HG03025 (cell line): ENCODE data around the gene MRPS34.
"Not testable (repeated sequence)": the region's sequence is repeated elsewhere in the genome, so short reads cannot be mapped to it uniquely, and the experiment has no call there.

Experiments
- ATAC-seq: cut with Tn5 transposase; IDR thresholded peaks from one replicate; pipeline ENCODE4 v1.9.1; 2021; ENCODE audit warnings: mild to moderate bottlenecking, moderate library complexity; ENCODE audit not compliant: unreplicated experiment, low FRiP score

Gene MRPS34

DNA sequence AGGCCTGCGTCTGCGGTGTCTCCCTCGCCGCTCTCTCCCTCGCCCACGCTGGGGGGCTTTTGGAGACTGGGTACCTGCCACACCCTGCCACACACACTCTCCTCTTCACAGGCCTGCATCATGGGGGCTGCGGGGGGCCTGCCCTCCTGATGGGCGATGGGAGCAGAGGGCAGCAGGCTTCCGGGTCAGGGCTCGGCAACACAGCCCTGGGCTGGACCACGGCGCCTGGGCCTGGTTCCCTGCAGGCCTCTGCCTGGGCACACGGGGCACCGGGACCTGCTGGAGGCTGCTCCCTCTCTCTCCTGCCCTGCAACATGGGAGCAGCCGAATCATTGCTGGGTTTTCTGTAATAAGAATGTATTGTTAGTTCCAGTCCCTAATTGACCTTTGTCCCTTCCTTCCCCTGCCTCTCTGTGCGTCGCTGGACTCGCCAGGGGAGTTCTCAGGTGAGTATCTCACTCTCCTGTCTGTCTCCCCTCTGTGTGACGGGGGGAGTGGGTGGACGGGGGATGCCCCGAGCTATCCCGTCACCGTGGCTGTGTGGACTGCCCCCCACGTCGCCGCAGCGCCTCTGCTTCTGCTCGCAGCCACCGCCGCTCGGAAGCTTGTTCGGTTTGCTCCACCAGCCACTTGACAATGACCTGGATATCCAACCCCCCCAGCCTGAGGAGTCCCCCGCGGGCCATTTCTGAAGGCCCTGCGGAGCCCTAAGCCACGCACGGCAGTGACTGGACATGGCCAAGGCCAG is 15.0 kb downstream of the MRPS34 start:
- ATAC-seq = no peak

DNA sequence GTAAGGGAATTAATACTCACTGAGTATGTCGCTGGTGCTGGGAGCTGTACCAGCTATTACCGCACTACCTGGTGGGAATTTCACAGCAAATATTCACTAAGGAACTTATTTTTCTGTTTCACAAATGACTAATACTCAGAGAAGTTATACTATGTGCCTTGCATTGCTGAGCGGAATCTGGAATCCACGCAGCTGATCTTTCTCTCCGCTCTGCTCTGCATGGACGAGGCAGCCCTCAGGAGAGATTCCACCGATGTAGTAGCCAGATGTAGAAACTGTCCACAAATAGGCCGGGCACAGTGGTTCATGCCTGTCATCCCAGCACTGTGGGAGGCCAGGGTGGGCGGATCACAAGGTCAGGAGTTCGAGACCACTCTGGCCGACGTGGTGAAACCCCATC is 18.7 kb downstream of the MRPS34 start:
- ATAC-seq = no peak

DNA sequence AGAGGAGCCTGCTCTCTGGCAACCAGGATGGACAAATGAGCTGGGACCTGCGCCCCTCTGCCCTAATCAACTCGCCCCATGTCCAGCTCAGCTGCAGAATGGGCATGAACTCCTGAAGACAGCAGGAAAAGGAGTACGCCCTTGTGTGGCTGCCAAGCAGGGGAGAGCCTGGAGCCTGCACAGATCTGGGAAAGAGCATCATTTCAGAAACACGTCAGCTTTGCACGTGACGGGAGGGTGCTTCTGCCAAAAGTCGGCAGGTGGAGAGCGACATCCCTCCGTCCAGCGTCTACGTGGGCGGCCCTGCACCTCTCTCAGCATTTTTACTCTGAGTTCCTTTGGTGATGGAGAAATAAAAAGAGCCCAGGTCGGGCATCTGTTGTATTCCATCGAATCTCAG is 20.1 kb downstream of the MRPS34 start:
- no peak for ATAC-seq

DNA sequence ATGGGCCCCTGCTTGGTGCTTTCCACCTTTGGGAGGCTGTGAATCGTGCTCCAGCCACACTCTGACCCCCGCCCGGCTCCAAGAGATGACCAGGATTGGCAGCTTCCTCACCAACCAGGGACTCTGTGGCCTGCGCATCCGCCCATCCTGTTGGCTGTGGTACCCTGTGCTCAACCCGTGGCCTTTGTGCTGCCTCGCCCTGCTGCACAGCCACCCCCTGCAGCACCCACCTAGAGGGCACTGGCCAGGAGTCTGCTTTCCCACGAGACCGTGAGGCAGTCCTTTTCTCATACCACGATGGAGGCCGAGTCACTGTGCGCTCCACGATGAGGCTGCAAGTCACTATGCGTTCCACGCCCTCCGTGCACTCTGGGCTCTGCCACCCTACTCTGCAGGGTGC is 21.0 kb downstream of the MRPS34 start:
- ATAC-seq = no peak

DNA sequence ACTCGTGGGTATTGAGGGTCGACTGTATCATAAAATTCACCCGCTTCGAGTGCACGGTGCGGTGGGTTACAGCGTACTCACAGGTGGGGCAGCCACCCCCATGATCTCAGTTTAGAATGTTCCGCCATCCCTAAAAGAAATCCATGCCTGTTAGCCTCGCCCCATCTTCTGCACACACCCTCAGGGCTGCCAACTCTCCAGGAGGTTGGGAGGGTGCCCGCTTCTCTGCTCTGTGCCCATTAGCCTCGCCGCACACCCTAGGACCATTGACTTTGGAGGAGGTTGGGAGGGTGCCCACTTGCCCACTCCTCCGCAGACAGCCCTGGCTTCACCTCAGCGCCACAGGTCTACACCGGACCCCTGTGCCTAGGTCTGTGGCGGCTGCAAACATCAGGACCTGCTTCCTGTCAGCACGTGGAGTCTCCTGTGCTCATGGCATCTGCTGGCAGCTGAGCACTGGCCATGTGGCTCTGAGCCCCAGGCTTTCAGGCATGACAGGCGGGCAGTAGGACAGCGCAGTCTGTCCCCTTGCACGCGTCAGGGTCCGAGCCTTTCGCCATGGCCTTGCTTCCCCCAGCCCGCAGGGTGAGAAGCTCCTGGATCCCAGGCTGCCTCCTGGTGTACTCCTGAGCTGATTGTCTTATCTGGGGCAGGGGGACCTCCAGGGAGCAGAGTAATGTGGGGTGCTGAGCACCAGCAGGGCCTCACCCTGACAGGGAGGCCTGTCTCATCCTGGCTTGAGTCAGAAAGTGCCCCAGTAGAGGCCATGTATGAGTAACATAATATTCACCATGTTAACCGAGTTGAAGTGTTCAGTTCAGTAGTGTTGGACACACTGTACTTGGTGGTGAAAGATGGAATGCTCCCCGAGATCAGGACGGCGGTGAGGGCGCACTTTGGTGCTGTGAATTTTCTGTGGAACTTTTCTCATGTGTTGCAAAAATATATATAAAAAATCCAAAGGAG is 23.5 kb downstream of the MRPS34 start:
- no peak for ATAC-seq

DNA sequence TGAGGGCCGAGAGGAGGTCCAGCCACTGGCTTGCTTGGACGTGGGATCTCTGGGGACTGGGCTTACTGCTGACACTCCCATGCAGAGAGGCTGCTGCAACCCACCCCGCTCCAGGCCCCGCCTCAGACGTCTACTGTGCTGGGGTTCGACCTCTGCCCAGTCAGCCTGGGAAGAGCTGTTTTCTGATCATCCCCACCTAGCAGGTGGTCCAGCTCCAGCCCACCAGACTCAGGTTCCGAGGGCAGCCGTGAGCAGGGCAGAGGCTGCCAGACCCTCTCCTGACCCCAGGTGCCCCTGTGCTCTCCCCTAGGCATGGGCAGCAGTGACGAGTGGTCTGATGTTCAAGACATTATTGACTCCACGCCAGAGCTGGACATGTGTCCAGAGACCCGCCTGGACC is 25.0 kb downstream of the MRPS34 start:
- ATAC-seq = no peak

DNA sequence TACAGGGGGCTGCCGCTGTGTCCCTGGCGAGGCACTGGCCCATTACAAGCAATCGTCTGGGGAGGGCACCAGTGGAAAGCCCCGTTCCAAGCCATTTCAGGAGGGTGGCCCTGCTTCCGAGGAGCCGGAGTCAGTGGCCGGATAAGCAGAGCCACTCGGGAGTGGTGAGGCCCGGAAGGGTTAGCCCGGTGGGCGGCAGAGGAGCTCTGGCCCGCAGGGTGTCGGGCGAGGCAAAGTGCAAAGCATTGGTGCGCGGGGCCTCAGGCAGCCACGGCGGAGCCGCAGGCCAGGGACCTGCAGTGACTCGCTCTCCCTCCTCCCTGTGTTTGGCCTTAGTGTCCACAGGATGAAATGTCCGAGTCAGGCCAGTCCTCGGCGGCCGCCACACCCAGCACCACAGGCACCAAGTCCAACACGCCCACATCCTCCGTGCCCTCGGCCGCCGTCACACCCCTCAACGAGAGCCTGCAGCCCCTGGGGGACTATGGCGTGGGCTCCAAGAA is 26.2 kb downstream of the MRPS34 start:
- ATAC-seq = no peak

DNA sequence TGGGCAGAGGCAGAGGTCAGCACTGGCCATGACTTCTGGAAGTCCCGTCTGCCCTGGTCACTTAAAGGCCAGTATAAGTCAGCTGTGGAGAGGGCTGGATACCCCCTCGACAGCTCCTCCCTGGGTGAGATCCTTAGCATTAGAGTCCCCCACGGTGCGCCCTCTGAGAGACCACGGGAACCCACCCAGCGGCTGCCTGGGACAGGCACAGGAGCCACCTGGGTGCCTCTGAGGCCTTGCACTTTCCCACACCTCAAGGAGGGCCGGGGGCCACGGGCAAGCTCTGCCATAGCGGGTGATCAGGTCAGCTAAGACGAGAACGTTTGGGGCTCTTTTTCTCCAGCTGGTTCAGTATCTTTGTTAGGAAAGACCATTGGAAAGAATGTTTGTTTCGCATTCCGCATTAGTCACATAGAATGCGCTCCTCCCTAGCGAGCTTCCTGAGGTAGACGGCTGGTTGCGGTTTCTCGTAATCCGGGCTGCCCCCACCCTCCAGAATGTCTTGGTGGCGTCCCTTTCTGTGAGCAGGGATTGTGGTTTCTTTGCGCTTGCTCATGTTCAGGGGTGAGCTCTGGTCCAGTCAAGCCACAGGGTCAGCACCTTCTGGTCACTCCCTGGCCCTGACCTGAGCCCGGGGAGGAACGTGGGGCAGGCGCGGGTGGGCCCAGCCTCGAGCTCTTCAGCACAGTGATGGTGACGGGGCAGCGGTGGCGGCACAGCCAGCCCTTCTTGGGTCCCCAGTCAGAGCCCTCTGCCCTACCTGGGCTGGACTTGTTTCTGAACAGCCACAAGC is 26.8 kb downstream of the MRPS34 start:
- ATAC-seq = no peak

DNA sequence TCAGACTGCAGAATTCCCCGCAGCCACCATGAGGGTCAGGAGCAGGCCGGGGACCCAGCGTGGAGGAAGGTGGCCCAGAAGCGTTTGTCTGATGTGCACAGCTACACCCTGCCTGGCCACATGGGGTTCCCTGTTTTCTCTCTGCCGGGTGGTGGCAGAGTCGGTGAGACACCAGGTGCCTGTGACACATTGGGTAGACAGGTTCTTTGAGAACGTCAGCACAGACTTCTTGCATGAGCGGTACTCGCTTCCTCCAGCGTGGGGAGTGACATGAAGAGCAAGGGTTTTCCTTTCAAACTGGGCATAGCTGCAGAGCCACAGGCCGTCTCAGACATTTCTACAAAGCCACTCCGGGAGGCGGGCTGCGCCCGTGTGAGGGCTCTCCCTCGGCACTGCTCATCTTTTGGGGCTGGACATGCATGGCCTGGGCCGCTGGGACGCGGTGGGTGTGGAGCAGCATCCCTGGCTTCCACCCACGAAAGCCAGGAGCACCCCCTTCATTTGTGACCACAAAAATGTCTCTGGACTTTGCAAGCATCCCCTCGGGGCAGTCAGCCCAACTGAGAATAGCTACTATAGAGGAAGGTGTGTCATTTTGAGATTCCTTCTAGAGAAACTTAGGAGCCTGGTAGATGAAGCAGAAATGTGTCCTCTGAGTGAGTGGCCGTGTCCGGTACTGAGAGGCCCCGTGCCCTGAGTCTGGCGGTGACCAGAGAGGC is 27.6 kb downstream of the MRPS34 start:
- ATAC-seq = no peak

DNA sequence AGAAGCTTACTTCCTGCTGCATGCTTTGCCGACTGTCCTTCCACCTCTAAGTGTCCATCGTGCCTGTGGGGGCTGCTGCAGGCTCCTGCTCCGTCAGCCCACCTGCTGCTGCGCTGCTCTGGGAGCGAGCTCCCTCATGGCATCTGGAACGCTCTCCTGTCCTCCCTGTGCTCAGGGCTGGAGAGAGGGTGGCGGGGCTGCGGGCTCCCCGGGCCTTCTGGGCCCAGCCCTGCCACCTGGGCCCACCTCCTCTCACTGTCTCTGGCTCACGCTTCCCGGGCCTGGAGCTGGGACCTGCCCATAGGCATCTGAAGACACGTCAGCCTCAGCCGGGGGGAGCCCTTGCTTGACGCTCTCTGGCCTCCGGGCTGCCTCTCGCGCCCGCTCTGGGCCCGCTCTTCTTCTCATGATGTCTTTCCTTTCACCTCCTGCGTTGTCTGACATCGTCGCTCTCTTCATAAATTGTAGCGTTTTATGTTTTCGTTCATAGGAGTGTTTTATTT is 28.5 kb downstream of the MRPS34 start:
- ATAC-seq = no peak

DNA sequence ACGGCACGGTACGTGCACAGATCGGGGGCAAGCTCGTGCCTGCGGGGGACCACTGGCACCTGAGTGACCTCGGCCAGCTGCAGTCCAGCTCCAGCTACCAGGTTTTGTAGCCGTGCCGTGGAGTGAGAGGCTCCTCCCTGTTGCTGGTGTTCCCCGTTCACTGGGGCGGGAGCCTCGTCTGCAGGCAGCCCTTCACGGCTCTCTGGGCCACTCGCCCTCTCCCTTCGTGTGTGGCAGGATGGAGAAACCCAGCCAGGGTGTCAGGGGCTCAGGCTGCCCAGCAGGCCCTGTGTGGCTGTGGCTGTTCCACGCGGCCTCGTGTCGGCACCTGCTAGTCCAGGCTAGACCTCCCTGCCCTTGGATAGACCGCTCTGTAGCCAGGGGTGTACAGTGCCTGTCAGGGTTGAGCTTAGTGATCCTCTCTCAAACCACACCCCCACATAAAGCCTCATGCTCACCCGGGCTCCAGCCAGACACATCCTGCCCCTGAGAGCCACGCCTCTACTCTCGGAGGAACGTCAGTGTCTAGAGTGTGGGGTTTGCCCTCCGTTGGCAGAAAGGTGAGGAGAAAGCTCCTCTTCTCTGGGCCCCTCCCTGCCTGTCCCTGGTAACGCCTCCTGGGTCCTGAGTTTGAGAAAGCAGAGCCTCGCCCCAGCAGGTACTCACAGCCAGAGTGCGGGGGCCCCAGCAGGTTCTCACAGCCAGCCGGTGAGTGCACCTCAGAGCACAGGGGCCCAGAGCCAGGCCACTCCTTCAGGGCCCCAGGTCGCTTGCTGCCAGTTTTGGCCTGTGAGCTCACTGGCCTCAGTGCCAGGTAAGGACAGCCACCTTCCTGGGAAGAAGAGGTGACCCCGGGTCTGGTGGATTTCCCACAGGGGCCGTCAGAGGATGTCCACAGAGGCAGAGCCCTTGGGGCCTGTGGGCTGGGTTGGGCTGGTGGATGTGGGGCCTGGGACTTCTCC is 29.3 kb downstream of the MRPS34 start:
- ATAC-seq = no peak

DNA sequence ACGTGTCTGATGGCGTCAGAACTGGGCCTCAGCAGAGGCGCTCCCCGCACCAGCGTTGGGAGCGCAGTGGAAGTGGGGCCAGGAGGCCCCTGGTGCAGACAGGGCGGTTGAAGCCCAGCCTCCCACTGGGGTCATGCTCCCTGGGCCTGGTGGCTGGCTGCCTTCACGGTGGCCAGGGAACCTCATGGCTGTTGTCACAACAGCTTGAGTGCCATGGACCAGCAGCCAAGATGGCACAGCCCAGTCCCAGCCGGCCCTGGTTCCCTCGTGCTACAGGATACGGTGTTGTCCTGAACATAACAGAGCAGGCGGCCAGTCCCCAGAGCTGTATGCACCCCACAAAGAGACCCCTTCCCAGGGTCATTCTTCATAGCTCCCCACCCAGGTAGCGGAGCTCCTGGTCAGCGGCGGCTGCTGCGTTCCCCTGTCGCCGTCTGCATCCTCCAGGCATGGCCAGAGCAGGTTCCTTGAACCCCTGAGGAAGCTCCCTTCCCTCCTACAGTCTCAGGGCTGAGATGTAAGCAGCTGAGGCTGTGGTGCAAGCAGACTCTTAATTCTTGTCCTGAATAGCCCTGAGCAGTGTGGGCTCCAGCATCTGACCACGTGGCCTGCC is 31.3 kb downstream of the MRPS34 start:
- ATAC-seq = no peak

DNA sequence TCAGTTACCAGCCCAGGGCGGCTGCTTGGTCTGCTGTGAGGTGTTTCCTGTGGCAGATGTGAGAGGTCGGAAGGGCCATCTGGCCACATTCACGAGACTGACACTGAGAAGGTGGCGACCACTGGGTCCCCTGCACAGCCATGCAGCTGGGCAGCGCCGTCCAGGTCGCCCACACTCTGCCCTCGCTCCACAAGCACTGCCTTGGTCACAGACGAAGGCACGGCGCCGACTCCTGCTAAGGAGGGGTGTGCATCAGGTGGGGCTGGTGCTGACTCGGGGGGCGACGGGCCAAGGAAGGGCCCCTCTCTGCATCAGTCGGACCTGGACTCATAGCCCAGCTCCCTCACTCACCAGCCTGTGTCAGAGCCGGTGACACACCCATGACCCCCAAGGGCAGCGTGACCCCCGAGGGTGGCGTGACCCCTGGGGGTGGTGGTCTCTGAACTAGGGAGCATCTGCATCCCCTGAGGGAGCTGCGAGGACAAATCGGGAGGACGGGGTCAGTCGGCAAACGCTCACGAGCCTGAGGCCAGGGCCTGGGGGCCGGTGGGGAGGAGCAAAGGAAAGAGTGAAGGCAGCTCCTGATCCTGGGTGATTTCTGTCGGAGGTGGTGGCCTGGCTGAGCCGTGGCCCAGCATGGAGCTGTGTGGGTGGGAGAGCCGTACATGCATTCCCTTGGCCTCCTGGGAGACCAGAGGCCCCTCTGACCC is 32.0 kb downstream of the MRPS34 start:
- ATAC-seq = no peak

DNA sequence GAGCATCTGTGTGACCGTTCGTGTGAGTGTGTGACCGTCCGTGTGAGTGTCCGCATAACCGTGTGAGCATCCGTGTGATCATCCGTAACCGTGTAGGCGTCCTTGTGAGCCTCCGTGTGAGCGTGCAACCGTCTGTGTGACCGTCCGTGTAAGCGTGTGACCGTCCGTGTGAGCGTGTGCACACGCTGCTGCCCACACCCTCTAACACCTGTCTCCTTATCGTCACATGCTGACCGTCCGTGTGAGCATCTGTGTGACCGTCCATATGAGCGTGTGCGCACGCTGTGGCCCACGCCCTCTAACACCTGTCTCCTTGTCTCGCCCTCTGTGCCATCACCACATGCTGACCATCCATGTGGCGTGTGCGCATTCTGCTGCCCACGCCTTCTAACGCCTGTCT is 32.7 kb downstream of the MRPS34 start:
- ATAC-seq = no peak

DNA sequence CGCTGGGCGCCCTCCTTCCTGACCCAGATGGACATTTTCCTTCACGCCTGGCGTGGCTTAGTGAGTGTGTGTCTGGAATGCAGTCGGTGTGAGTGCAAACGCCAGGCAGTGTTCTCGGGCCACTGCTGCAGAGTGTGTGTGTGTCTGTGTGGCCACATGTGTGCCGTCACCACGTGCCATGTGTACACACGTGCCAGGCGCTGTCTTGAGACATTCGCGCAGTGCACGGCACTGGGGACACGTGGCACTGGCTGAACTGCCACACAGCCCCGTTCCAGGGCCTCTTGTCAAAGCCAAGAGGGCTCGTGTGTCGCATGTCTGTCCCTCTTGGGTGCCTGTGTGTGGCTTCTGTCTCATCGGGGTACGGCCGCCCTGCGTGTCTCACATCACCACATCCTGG is 38.1 kb downstream of the MRPS34 start:
- no peak for ATAC-seq

DNA sequence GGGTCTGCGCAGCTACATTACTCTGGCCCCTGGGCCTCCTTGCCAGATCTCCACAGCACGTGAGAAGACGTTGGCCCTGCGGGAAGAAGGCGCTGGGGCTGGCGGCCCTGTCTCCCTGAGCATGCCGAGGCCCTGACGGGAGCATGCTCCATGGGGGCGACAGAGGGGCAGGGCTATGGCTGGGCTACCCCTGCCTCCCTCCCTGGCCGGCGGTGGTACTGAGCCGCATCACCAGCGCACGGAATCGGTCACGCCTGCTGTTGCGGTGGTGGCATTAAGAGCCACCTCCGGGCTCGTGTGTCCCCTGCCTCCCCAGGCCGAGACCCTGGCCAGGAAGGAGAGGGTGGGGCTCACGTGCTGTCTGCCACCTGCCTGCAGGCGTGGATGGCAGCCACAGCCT is 38.8 kb downstream of the MRPS34 start:
- no peak for ATAC-seq

DNA sequence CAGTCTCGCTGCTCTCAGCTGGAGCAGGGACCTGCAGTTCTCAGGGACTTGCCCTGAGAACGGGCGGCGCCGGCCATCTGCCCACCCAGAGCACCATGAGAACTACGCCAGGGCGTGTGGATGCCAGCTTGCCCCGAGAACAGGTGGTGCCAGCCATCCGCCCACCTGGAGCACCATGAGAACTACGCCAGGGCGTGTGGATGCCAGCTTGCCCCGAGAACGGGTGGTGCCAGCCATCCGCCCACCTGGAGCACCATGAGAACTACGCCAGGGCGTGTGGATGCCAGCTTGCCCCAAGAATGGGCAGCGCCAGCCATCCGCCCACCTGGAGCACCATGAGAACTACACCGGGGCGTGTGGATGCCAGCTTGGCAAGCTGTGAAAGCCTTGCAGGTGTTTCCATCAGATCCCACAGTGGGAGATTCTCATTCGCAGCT is 40.4 kb downstream of the MRPS34 start:
- not testable (repeated sequence) for ATAC-seq

DNA sequence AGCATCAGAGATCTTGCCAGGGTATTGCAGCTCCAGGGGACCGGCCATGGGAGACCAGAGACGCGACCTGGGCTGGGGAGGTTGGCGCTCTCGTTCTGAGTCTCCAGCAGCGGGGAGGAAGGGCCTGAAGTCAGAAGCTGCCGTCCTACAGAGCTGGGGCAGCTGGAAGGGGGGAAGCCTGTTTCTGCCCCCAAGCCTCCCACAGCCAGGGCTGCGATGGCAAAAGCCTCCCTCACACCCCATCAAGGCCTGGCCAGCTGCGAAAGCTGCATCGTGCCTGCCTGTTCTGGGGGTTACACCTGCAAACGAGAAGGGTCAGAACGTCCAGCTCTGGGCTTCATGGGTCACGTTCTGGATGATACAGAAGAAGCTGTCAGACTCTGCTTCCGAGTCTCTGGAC is 40.9 kb downstream of the MRPS34 start:
- ATAC-seq = no peak
